GM23248 (cell line): ENCODE measurements around the gene UNC5C.

Experiments
- EZH2 ChIP-seq: fragments of 200-600 bp; sonication (generic); IDR thresholded peaks from 2 replicates; pipeline ENCODE4 v1.6.1; 2018; ENCODE audit warnings: antibody characterized with exemption, mild to moderate bottlenecking; ENCODE audit not compliant: insufficient read depth, poor library complexity, severe bottlenecking
- EZH2phosphoT487 ChIP-seq: fragments of 200-600 bp; sonication (generic); IDR thresholded peaks from 2 replicates; pipeline ENCODE4 v1.6.1; 2018; ENCODE audit warnings: antibody characterized with exemption, moderate library complexity, mild to moderate bottlenecking, low read depth; ENCODE audit not compliant: insufficient read depth

DNA sequence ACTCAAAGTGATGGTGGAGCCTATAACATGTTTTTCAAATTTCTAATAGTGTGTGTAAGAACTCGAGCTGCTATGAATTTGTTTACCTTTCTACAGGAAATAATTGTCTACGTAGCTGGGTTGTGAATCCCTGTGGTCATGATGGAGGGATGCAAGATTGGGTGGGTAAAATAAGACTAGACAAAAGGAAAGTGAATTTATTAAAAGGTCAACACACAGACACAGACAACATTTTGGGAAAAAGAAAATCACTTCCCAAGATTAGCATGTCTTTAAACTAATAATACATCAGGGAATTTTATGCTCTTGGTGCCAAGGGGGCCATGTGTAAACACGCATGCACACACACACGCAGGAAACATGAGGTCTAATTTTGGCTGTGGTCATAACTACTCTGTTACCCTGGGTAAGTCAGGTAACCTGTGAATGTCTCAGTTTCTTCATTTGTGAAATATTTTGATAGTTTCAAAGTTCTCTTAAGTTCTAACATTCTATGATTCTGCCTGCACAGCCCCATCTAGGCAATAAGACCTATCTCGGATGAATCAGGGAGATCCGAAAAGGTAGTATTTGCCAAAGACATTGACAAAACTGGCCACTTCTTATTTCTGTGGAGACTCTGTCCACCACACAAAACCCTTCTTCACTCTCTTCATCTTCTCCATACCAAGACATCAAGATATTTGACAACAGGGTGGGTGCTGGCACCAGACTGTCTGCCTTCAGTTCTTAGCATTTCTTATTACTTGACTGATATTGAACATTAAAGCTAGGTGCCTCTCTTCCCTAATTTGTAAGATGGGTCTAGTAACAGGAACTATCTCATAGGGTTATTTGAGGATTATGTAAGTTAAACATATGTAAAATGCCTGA is 1.6 kb upstream of the UNC5C start:
- no peak for TF ChIP-seq EZH2
- no peak for TF ChIP-seq EZH2phosphoT487
